GM18498 (cell line): ENCODE results near the gene ATAD3B.
"Not testable (repeated sequence)": the region's sequence is repeated elsewhere in the genome, so short reads cannot be mapped to it uniquely, and the experiment has no call there.

Source experiments
- ATAC-seq: cut with Tn5 transposase; IDR thresholded peaks from one replicate; pipeline ENCODE4 v1.9.1; 2021; ENCODE audit warnings: mild to moderate bottlenecking, moderate library complexity; ENCODE audit not compliant: unreplicated experiment

Gene ATAD3B

GRCh38 chr1:1477206-1477605 is 5.6 kb downstream of the ATAD3B start:
- ATAC-seq: no peak

- no peak for ATAC-seq
Observed at GRCh38 chr1:1479547-1480487, 8.3 kb downstream of the ATAD3B start.

GRCh38 chr1:1480488-1480867 is 8.9 kb downstream of the ATAD3B start:
- ATAC-seq: not testable (repeated sequence)

GRCh38 chr1:1481811-1482210 is 10.2 kb downstream of the ATAD3B start:
- not testable (repeated sequence) for ATAC-seq

GRCh38 chr1:1482856-1483255 is 11.3 kb downstream of the ATAD3B start:
- no peak for ATAC-seq

GRCh38 chr1:1483714-1484113 is 12.1 kb downstream of the ATAD3B start:
- ATAC-seq: no peak

- ATAC-seq: not testable (repeated sequence)
Observed at GRCh38 chr1:1484976-1485750, 13.6 kb downstream of the ATAD3B start.

- ATAC-seq: not testable (repeated sequence)
Observed at GRCh38 chr1:1485755-1486317, 14.3 kb downstream of the ATAD3B start.

GRCh38 chr1:1487701-1488100 is 16.1 kb downstream of the ATAD3B start:
- ATAC-seq: no peak

- ATAC-seq: no peak
Observed at GRCh38 chr1:1489231-1489630, 17.7 kb downstream of the ATAD3B start.

- no peak for ATAC-seq
Observed at GRCh38 chr1:1489861-1490260, 18.3 kb downstream of the ATAD3B start.

- ATAC-seq: no peak
Observed at GRCh38 chr1:1490633-1491230, 19.2 kb downstream of the ATAD3B start.

- no peak for ATAC-seq
Observed at GRCh38 chr1:1491601-1492000, 20.0 kb downstream of the ATAD3B start.

- not testable (repeated sequence) for ATAC-seq
Observed at GRCh38 chr1:1494311-1494710, 22.7 kb downstream of the ATAD3B start.

GRCh38 chr1:1495461-1495975 is 24.0 kb downstream of the ATAD3B start:
- ATAC-seq: not testable (repeated sequence)

- ATAC-seq: not testable (repeated sequence)
Observed at GRCh38 chr1:1504777-1505365, 33.3 kb downstream of the ATAD3B start.

GRCh38 chr1:1505366-1505798 is 33.8 kb downstream of the ATAD3B start:
- ATAC-seq: not testable (repeated sequence)

- not testable (repeated sequence) for ATAC-seq
Observed at GRCh38 chr1:1505801-1506200, 34.2 kb downstream of the ATAD3B start.

- no peak for ATAC-seq
Observed at GRCh38 chr1:1507305-1507704, 35.7 kb downstream of the ATAD3B start.

GRCh38 chr1:1508775-1509464 is 37.4 kb downstream of the ATAD3B start:
- not testable (repeated sequence) for ATAC-seq
